Measurements from ENCODE around the gene SERPINE3. TPM values are rescaled to one million over a fixed set of nuclear protein-coding genes. Genes with fewer than 3 reads are reported as not detected.

The SERPINE3 gene
- total RNA-seq, 1 experiment from 2014 or later = not detected

GRCh38 chr13:51347099-51347498, 7.6 kb downstream of the SERPINE3 start:
- BruUV-seq (replicated peaks) = no TSS peak
- Histone ChIP-seq H3K4me3 (ENCODE audit: low read depth, low read length, poor library complexity, severe bottlenecking) (no peak overlapping the region), H3K36me3 (ENCODE audit: insufficient read depth, low read length, poor library complexity, severe bottlenecking) (no peaks in the 10 kb centered on the region), H3K27ac (ENCODE audit: low read depth, low read length, poor library complexity, severe bottlenecking) (no peak overlapping the region), H3K9me3 (ENCODE audit: low read depth, low read length, poor library complexity, severe bottlenecking) (no peaks in the 10 kb centered on the region), H3K27me3 (replicated peaks; ENCODE audit: insufficient read depth, low read depth, low read length, poor library complexity) (no peaks in the 10 kb centered on the region), H3K4me1 (ENCODE audit: insufficient read depth, low read length, poor library complexity, severe bottlenecking) (no peaks in the 10 kb centered on the region)
- intact Hi-C loops (cut with micrococcal nuclease; ENCODE audit: unreplicated experiment) = no loop called here
- no peak for TF ChIP-seq EZH2 (IDR thresholded peaks at IDR 0.05; ENCODE audit: borderline replicate concordance, low read depth, low read length, poor library complexity, severe bottlenecking)
- TF ChIP-seq CTCF (conservative IDR thresholded peaks at IDR 0.05; ENCODE audit: low read depth, low read length) = no peak
- ChIA-PET POLR2A (ENCODE audit: low non-redundant PET) (no interaction called here), CTCF (no interaction called here)
- no peak for DNase-seq (ENCODE audit: low spot score)

GRCh38 chr13:51348069-51348967, 8.8 kb downstream of the SERPINE3 start:
- CTCF ChIA-PET = no interaction called here
- no TSS peak for BruUV-seq (replicated peaks)
- POLR2A ChIA-PET (ENCODE audit: low non-redundant PET) = no interaction called here
- H3K9me3 ChIP-seq (ENCODE audit: low read depth, low read length, poor library complexity, severe bottlenecking) = no peaks in the 10 kb centered on the region
- H3K36me3 ChIP-seq (ENCODE audit: insufficient read depth, low read length, poor library complexity, severe bottlenecking) = no peaks in the 10 kb centered on the region
- intact Hi-C loops (cut with micrococcal nuclease; ENCODE audit: unreplicated experiment) = no loop called here
- no peak for DNase-seq (ENCODE audit: low spot score)
- TF ChIP-seq EZH2 (IDR thresholded peaks at IDR 0.05; ENCODE audit: borderline replicate concordance, low read depth, low read length, poor library complexity, severe bottlenecking) (no peak), CTCF (conservative IDR thresholded peaks at IDR 0.05; ENCODE audit: low read depth, low read length) (no peak)
- H3K4me3 ChIP-seq (ENCODE audit: low read depth, low read length, poor library complexity, severe bottlenecking) = no peak overlapping the region
- no peaks in the 10 kb centered on the region for H3K27me3 ChIP-seq (replicated peaks; ENCODE audit: insufficient read depth, low read depth, low read length, poor library complexity)
- H3K4me1 ChIP-seq (ENCODE audit: insufficient read depth, low read length, poor library complexity, severe bottlenecking) = no peaks in the 10 kb centered on the region
- H3K27ac ChIP-seq (ENCODE audit: low read depth, low read length, poor library complexity, severe bottlenecking) = no peak overlapping the region

DNA sequence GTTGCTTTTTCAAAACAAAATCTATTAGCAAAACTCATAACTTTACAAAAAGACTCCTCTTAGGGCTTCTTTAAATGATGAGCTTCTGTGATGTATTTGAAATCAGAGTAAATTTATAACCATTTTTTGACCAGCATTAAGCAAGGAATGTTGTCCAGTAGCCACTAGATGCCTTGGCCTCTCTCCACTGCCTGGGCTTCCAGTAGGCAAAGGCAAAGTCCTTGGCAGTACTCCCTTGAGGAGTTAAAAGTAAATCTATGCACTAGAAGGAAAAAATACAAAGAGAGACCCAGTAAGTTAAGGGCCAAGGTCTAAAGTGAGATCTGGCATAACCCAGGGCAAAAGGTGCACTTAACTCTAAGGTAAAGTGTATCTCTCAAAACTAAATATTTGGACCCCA, 9.5 kb downstream of the SERPINE3 start:
- POLR2A ChIA-PET (ENCODE audit: low non-redundant PET) = no interaction called here
- H3K4me1 ChIP-seq (ENCODE audit: insufficient read depth, low read length, poor library complexity, severe bottlenecking) = no peaks in the 10 kb centered on the region
- no peaks in the 10 kb centered on the region for H3K36me3 ChIP-seq (ENCODE audit: insufficient read depth, low read length, poor library complexity, severe bottlenecking)
- no peaks in the 10 kb centered on the region for H3K27me3 ChIP-seq (replicated peaks; ENCODE audit: insufficient read depth, low read depth, low read length, poor library complexity)
- CTCF ChIA-PET = no interaction called here
- intact Hi-C loops (cut with micrococcal nuclease; ENCODE audit: unreplicated experiment) = no loop called here
- TF ChIP-seq CTCF (conservative IDR thresholded peaks at IDR 0.05; ENCODE audit: low read depth, low read length) = no peak
- no peak for TF ChIP-seq EZH2 (IDR thresholded peaks at IDR 0.05; ENCODE audit: borderline replicate concordance, low read depth, low read length, poor library complexity, severe bottlenecking)
- no peak overlapping the region for H3K4me3 ChIP-seq (ENCODE audit: low read depth, low read length, poor library complexity, severe bottlenecking)
- no peaks in the 10 kb centered on the region for H3K9me3 ChIP-seq (ENCODE audit: low read depth, low read length, poor library complexity, severe bottlenecking)
- no peak overlapping the region for H3K27ac ChIP-seq (ENCODE audit: low read depth, low read length, poor library complexity, severe bottlenecking)
- no TSS peak for BruUV-seq (replicated peaks)
- DNase-seq (ENCODE audit: low spot score) = no peak
